Neural cell (in vitro differentiated cells): Measurements from ENCODE around the gene SLC28A1. TPM values are rescaled to one million over a fixed set of nuclear protein-coding genes. Genes with fewer than 3 reads are reported as not detected.
A peak's percentile ranks its signal among the peaks of the same experiment; 100 is the strongest.

Experiments
- H2AFZ ChIP-seq: fragments of 200-600, 300-800 bp; sonication (generic), shearing (Covaris generic); 2 replicates; pipeline ENCODE4 v1.6.0; 2014; ENCODE audit warnings: low read depth, mild to moderate bottlenecking, antibody characterized with exemption, low read length, moderate library complexity
- H3F3A ChIP-seq: fragments of 200-600 bp; shearing (Covaris generic); 2 replicates; pipeline ENCODE4 v1.6.1; 2016; ENCODE audit warnings: mild to moderate bottlenecking, moderate library complexity, mixed read lengths, antibody characterized with exemption, low read length; ENCODE audit not compliant: insufficient read depth, poor library complexity, severe bottlenecking
- H3K27ac ChIP-seq: fragments of 200-600, 300-800 bp; sonication (generic), shearing (Covaris generic); 2 replicates; pipeline ENCODE4 v1.5.1; 2014; ENCODE audit warnings: mild to moderate bottlenecking, low read length, moderate library complexity
- H3K27me3 ChIP-seq: fragments of 300-800, 200-600 bp; sonication (generic), shearing (Covaris generic); 2 replicates; pipeline ENCODE4 v1.6.0; 2014; ENCODE audit warnings: mild to moderate bottlenecking, low read depth, low read length, moderate library complexity; ENCODE audit not compliant: insufficient read depth
- H3K36me3 ChIP-seq: fragments of 300-800, 200-600 bp; sonication (generic), shearing (Covaris generic); 2 replicates; pipeline ENCODE4 v1.5.1; 2014; ENCODE audit warnings: mild to moderate bottlenecking, antibody characterized with exemption, low read length, moderate library complexity; ENCODE audit not compliant: insufficient read depth
- H3K4me2 ChIP-seq: fragments of 300-800, 200-600 bp; sonication (generic), shearing (Covaris generic); 2 replicates; pipeline ENCODE4 v1.6.0; 2014; ENCODE audit warnings: mild to moderate bottlenecking, low read length
- H3K4me3 ChIP-seq: fragments of 300-800, 200-600 bp; sonication (generic), shearing (Covaris generic); 2 replicates; pipeline ENCODE4 v1.5.1; 2014; ENCODE audit warnings: mild to moderate bottlenecking, low read length, moderate library complexity
- H3K79me2 ChIP-seq: fragments of 200-600 bp; shearing (Covaris generic); replicated peaks from 2 replicates; pipeline ENCODE4 v1.6.0; 2014; ENCODE audit warnings: mild to moderate bottlenecking, low read length, moderate library complexity; ENCODE audit not compliant: insufficient read depth
- H3K9ac ChIP-seq: fragments of 300-800, 200-600 bp; sonication (generic), shearing (Covaris generic); 2 replicates; pipeline ENCODE4 v1.6.1; 2016; ENCODE audit warnings: mild to moderate bottlenecking, low read length, mixed read lengths
- H3K9me2 ChIP-seq: fragments of 200-600 bp; shearing (Covaris generic); 2 replicates; pipeline ENCODE4 v1.6.1; 2016; ENCODE audit warnings: mild to moderate bottlenecking, low read length, mixed read lengths; ENCODE audit not compliant: insufficient read depth
- H3K9me3 ChIP-seq: fragments of 200-600, 300-800 bp; sonication (generic), shearing (Covaris generic); 2 replicates; pipeline ENCODE4 v1.6.1; 2016; ENCODE audit warnings: mild to moderate bottlenecking, mixed run types, low read length, moderate library complexity, mixed read lengths
- H4K20me1 ChIP-seq: fragments of 200-600 bp; shearing (Covaris generic); 2 replicates; pipeline ENCODE4 v1.6.1; 2016; ENCODE audit warnings: mild to moderate bottlenecking, mixed run types; ENCODE audit not compliant: insufficient read depth
- EP300 ChIP-seq: fragments of 450-650 bp; conservative IDR thresholded peaks from 2 replicates; pipeline ENCODE4 v1.6.1; 2014; ENCODE audit warnings: antibody characterized with exemption, mild to moderate bottlenecking, moderate library complexity; ENCODE audit not compliant: poor library complexity, severe bottlenecking
- EZH2 ChIP-seq: fragments of 200-600, 300-800 bp; shearing (Covaris generic), sonication (generic); IDR thresholded peaks from 2 replicates; pipeline ENCODE4 v1.6.1; 2014; ENCODE audit warnings: antibody characterized with exemption, low read length, borderline replicate concordance, mild to moderate bottlenecking; ENCODE audit not compliant: insufficient read depth, poor library complexity, severe bottlenecking
- MXI1 ChIP-seq: fragments of 450-650 bp; conservative IDR thresholded peaks from 2 replicates; pipeline ENCODE4 v1.6.1; 2014; ENCODE audit warnings: antibody characterized with exemption, mild to moderate bottlenecking; ENCODE audit not compliant: poor library complexity, severe bottlenecking
- POLR2AphosphoS5 ChIP-seq: IDR thresholded peaks from 2 replicates; pipeline ENCODE4 v1.6.1; 2012
- RAD21 ChIP-seq: fragments of 450-650 bp; conservative IDR thresholded peaks from 2 replicates; pipeline ENCODE4 v1.6.1; 2014; ENCODE audit warnings: antibody characterized with exemption, mild to moderate bottlenecking, moderate library complexity
- SMC3 ChIP-seq: fragments of 450-650 bp; conservative IDR thresholded peaks from 2 replicates; pipeline ENCODE4 v1.6.1; 2014; ENCODE audit warnings: antibody characterized with exemption, mild to moderate bottlenecking, moderate library complexity; ENCODE audit not compliant: poor library complexity
- TAF1 ChIP-seq: IDR thresholded peaks from 2 replicates; pipeline ENCODE4 v1.6.1; 2012; ENCODE audit warnings: low read depth
- polyA plus RNA-seq: library from polyadenylated mRNA; depleted of rRNA; stranded (reverse); fragments of >200 nt; gene quantifications from 2 replicates; pipeline ENCODE4 v1.2.3, GENCODE V29; 2014
- TF ChIP-seq, protein P1 (sequence below): fragments of 450-650 bp; IDR thresholded peaks from 2 replicates; pipeline ENCODE4 v1.5.1; 2014; ENCODE audit warnings: antibody characterized with exemption, mild to moderate bottlenecking, moderate library complexity; ENCODE audit not compliant: poor library complexity, severe bottlenecking
- TF ChIP-seq, protein P2 (sequence below): IDR thresholded peaks from 2 replicates; pipeline ENCODE4 v1.6.1; 2012; ENCODE audit warnings: borderline replicate concordance

The SLC28A1 gene
- polyA plus RNA-seq, 1 donor from 2014 or later, result not detected

GRCh38 chr15:84981711-84982300 is 97.3 kb downstream of the SLC28A1 start, which contains the start of gene PDE8A:
TSS of gene PDE8A (plus strand) at chr15:84981856. CDS start at chr15:84982163, 307 bp downstream.
- peak within 1 kb of the TSS; percentile 35 for H3K4me2 ChIP-seq
- H3K4me3 ChIP-seq, result peak within 1 kb of the TSS; percentile 91
- peak within 1 kb of the TSS; percentile 67 for H3K9ac ChIP-seq
- TF ChIP-seq MXI1, result peak; percentile 21
- TF ChIP-seq EZH2, result no peak
- no peaks in the 10 kb centered on the region for H3F3A ChIP-seq
- H3K9me3 ChIP-seq, result no peaks in the 10 kb centered on the region
- no peaks in the 10 kb centered on the region for H3K36me3 ChIP-seq
- H3K27me3 ChIP-seq, result peaks cover 49% of the 10 kb centered on the region
- no peaks in the 10 kb centered on the region for H3K9me2 ChIP-seq
- H3K27ac ChIP-seq, result peak within 1 kb of the TSS; percentile 43
- no peaks in the 10 kb centered on the region for H3K79me2 ChIP-seq
- peak within 1 kb of the TSS; percentile 73 for H2AFZ ChIP-seq
- no peaks in the 10 kb centered on the region for H4K20me1 ChIP-seq

GRCh38 chr15:84982301-84982920 is 97.9 kb downstream of the SLC28A1 start:
- no peaks in the 10 kb centered on the region for H3K9me3 ChIP-seq
- H3K4me2 ChIP-seq, result no peak overlapping the region
- peak overlapping the region; percentile 91 for H3K4me3 ChIP-seq
- H3K27me3 ChIP-seq, result peaks cover 49% of the 10 kb centered on the region
- H3F3A ChIP-seq, result no peaks in the 10 kb centered on the region
- no peak overlapping the region for H2AFZ ChIP-seq
- no peak overlapping the region for H3K9ac ChIP-seq
- no peak overlapping the region for H3K27ac ChIP-seq
- no peaks in the 10 kb centered on the region for H4K20me1 ChIP-seq
- TF ChIP-seq RAD21 (no peak), EZH2 (no peak), MXI1 (no peak), EP300 (no peak)
- TF ChIP-seq, protein P1, sequence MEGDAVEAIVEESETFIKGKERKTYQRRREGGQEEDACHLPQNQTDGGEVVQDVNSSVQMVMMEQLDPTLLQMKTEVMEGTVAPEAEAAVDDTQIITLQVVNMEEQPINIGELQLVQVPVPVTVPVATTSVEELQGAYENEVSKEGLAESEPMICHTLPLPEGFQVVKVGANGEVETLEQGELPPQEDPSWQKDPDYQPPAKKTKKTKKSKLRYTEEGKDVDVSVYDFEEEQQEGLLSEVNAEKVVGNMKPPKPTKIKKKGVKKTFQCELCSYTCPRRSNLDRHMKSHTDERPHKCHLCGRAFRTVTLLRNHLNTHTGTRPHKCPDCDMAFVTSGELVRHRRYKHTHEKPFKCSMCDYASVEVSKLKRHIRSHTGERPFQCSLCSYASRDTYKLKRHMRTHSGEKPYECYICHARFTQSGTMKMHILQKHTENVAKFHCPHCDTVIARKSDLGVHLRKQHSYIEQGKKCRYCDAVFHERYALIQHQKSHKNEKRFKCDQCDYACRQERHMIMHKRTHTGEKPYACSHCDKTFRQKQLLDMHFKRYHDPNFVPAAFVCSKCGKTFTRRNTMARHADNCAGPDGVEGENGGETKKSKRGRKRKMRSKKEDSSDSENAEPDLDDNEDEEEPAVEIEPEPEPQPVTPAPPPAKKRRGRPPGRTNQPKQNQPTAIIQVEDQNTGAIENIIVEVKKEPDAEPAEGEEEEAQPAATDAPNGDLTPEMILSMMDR, result no peak
- H3K36me3 ChIP-seq, result no peaks in the 10 kb centered on the region
- no peaks in the 10 kb centered on the region for H3K79me2 ChIP-seq
- H3K9me2 ChIP-seq, result no peaks in the 10 kb centered on the region

- peak overlapping the region; percentile 91 for H3K4me3 ChIP-seq
These were observed 98.8 kb downstream of the SLC28A1 start for GRCh38 chr15:84983294-84983693.

More at GRCh38 chr15:84983294-84983693, 98.8 kb downstream of the SLC28A1 start:
- no peak overlapping the region for H3K27ac ChIP-seq
- peaks cover 49% of the 10 kb centered on the region for H3K27me3 ChIP-seq
- no peaks in the 10 kb centered on the region for H3K79me2 ChIP-seq
- TF ChIP-seq, protein P2, sequence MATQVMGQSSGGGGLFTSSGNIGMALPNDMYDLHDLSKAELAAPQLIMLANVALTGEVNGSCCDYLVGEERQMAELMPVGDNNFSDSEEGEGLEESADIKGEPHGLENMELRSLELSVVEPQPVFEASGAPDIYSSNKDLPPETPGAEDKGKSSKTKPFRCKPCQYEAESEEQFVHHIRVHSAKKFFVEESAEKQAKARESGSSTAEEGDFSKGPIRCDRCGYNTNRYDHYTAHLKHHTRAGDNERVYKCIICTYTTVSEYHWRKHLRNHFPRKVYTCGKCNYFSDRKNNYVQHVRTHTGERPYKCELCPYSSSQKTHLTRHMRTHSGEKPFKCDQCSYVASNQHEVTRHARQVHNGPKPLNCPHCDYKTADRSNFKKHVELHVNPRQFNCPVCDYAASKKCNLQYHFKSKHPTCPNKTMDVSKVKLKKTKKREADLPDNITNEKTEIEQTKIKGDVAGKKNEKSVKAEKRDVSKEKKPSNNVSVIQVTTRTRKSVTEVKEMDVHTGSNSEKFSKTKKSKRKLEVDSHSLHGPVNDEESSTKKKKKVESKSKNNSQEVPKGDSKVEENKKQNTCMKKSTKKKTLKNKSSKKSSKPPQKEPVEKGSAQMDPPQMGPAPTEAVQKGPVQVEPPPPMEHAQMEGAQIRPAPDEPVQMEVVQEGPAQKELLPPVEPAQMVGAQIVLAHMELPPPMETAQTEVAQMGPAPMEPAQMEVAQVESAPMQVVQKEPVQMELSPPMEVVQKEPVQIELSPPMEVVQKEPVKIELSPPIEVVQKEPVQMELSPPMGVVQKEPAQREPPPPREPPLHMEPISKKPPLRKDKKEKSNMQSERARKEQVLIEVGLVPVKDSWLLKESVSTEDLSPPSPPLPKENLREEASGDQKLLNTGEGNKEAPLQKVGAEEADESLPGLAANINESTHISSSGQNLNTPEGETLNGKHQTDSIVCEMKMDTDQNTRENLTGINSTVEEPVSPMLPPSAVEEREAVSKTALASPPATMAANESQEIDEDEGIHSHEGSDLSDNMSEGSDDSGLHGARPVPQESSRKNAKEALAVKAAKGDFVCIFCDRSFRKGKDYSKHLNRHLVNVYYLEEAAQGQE, result no peak
- TF ChIP-seq RAD21 (no peak), SMC3 (no peak), EP300 (no peak), POLR2AphosphoS5 (no peak), EZH2 (no peak), TAF1 (no peak), MXI1 (no peak)
- TF ChIP-seq, protein P1, result no peak
- no peaks in the 10 kb centered on the region for H3K36me3 ChIP-seq
- no peak overlapping the region for H3K4me2 ChIP-seq
- no peak overlapping the region for H2AFZ ChIP-seq
- no peak overlapping the region for H3K9ac ChIP-seq
- no peaks in the 10 kb centered on the region for H3F3A ChIP-seq
- H3K9me3 ChIP-seq, result no peaks in the 10 kb centered on the region
- H3K9me2 ChIP-seq, result no peaks in the 10 kb centered on the region
- H4K20me1 ChIP-seq, result no peaks in the 10 kb centered on the region
